A549 (cell line): ENCODE measurements around the gene PERCC1. TPM values are rescaled to one million over a fixed set of nuclear protein-coding genes. Genes with fewer than 3 reads are reported as not detected.

Experiments
- ATAC-seq, 2 experiments: fragments of 200-7000 bp in 1 of 2; fragments of >200 bp in 1 of 2; cut with Nextera tagmentation in 1 of 2; cut with Tn5 transposase in 1 of 2; 3 replicates each; pipeline versions ENCODE4 v1.8.0 to v1.9.1; 2018 to 2020; ENCODE audit warnings: mild to moderate bottlenecking in 1 of 2, moderate library complexity in 1 of 2
- CTCF ChIA-PET: fragments of 300-600 bp; sonication (Branson Sonifier 250); formaldehyde crosslinking; extraction: SDS; loops from one replicate; lab custom pipeline; 2021; ENCODE audit warnings: antibody characterized with exemption, inconsistent platforms; lab: Yijun Ruan, JAX
- POLR2A ChIA-PET: fragments of 350-600 bp; formaldehyde crosslinking; extraction: SDS; loops from one replicate; lab custom pipeline; 2021; ENCODE audit warnings: antibody characterized with exemption, inconsistent platforms; lab: Yijun Ruan, JAX
- DNase-seq, 2 experiments: peaks; one replicate each; pipeline versions ENCODE4 v3.0.0 to v3.0.0-alpha.2; 2011 to 2016; ENCODE audit warnings: low read depth in 1 of 2, low spot score in 1 of 2
- FAIRE-seq: peaks from 2 replicates; lab custom pipeline; 2011; peaks lifted over from hg19 to GRCh38; lab: Jason Lieb, UNC
- H3K27ac ChIP-seq, 2 experiments: fragments of >200 bp; sonication (Bioruptor Twin); formaldehyde crosslinking; 3 replicates each; pipeline ENCODE4 v1.5.1; 2016 to 2017
- H3K4me1 ChIP-seq: fragments of >200 bp; sonication (Bioruptor Twin); formaldehyde crosslinking; 3 replicates; pipeline ENCODE4 v1.6.1; 2016
- H3K4me2 ChIP-seq: fragments of >200 bp; sonication (Bioruptor Twin); formaldehyde crosslinking; 3 replicates; pipeline ENCODE4 v1.6.1; 2016
- H3K4me3 ChIP-seq: fragments of >200 bp; sonication (Bioruptor Twin); formaldehyde crosslinking; 3 replicates; pipeline ENCODE4 v1.5.1; 2016
- H3K9me3 ChIP-seq: fragments of >200 bp; sonication (Bioruptor Twin); formaldehyde crosslinking; 3 replicates; pipeline ENCODE4 v1.6.1; 2016
- CBX2 ChIP-seq: fragments of 200-600 bp; sonication (generic); IDR thresholded peaks from 2 replicates; pipeline ENCODE4 v1.6.1; 2016; ENCODE audit warnings: low read depth, mild to moderate bottlenecking, borderline replicate concordance
- CEBPB ChIP-seq, 2 experiments: fragments of >200 bp in 1 of 2; sonication (Bioruptor Twin) in 1 of 2; formaldehyde crosslinking in 1 of 2; IDR thresholded peaks; 2 replicates each; pipeline ENCODE4 v1.6.1; 2012 to 2016
- EHF ChIP-seq: fragments of 250-450 bp; sonication (Bioruptor Pico); IDR thresholded peaks from 2 replicates; pipeline ENCODE4 v1.5.0; 2020; ENCODE audit warnings: mild to moderate bottlenecking
- ESRRA ChIP-seq: fragments of 150-350 bp; IDR thresholded peaks from 2 replicates; pipeline ENCODE4 v1.6.1; 2014; ENCODE audit warnings: mild to moderate bottlenecking, low read length, borderline replicate concordance
- FOSB ChIP-seq: fragments of 250-450 bp; sonication (Bioruptor Pico); IDR thresholded peaks from 2 replicates; pipeline ENCODE4 v1.5.0; 2020; ENCODE audit warnings: mild to moderate bottlenecking, moderate library complexity
- FOSL2 ChIP-seq, 2 experiments: fragments of 450-650 bp in 1 of 2; fragments of >200 bp in 1 of 2; sonication (Bioruptor Twin) in 1 of 2; formaldehyde crosslinking; IDR thresholded peaks; 2 replicates each; pipeline versions ENCODE4 v1.5.0 to v1.6.1; 2016 to 2020; ENCODE audit warnings: mild to moderate bottlenecking in 1 of 2, moderate library complexity in 1 of 2
- HDAC2 ChIP-seq: fragments of 200-600 bp; sonication (generic); IDR thresholded peaks from 2 replicates; pipeline ENCODE4 v1.6.1; 2016
- KDM5A ChIP-seq: fragments of 200-600 bp; sonication (generic); IDR thresholded peaks from 2 replicates; pipeline ENCODE4 v1.6.1; 2016; ENCODE audit warnings: antibody characterized with exemption, mild to moderate bottlenecking
- MAFK ChIP-seq: fragments of 450-650 bp; IDR thresholded peaks from 2 replicates; pipeline ENCODE4 v1.6.1; 2014; ENCODE audit not compliant: partially characterized antibody
- NFE2L2 ChIP-seq: fragments of 150-350 bp; conservative IDR thresholded peaks from 2 replicates; pipeline ENCODE4 v1.6.1; 2014; ENCODE audit warnings: low read length
- PHF8 ChIP-seq: fragments of 200-600 bp; sonication (generic); IDR thresholded peaks from 2 replicates; pipeline ENCODE4 v1.6.1; 2016; ENCODE audit warnings: low read depth, mild to moderate bottlenecking, antibody characterized with exemption, moderate library complexity, borderline replicate concordance
- RAD21 ChIP-seq, 2 experiments: fragments of >200 bp in 1 of 2; sonication (Bioruptor Twin) in 1 of 2; formaldehyde crosslinking in 1 of 2; IDR thresholded peaks in 1 of 2; conservative IDR thresholded peaks in 1 of 2; 2 replicates in 1 of 2; 3 replicates in 1 of 2; pipeline ENCODE4 v1.6.1; 2012 to 2018; ENCODE audit warnings: inconsistent platforms in 1 of 2
- RFX5 ChIP-seq: fragments of 450-650 bp; IDR thresholded peaks from 2 replicates; pipeline ENCODE4 v1.7.1; 2014; ENCODE audit warnings: antibody characterized with exemption, mild to moderate bottlenecking, moderate library complexity
- ZNF302 ChIP-seq: fragments of 250-450 bp; sonication (Bioruptor Pico); IDR thresholded peaks from 2 replicates; pipeline ENCODE4 v1.9.0; 2021; ENCODE audit warnings: inconsistent platforms, mild to moderate bottlenecking, moderate library complexity
- WGBS: methylation state at CpG from one replicate; pipeline ENCODE4 v1.1.6; 2017; ENCODE audit errors: missing lambda C conversion rate; 5-methylcytosine and 5-hydroxymethylcytosine counted together
- polyA plus RNA-seq, 4 experiments: library from polyadenylated mRNA; depleted of rRNA in 3 of 4; stranded (reverse); fragments of >200 nt; fragmentation: RNase III in 1 of 4; extraction: RNeasy Plus Mini Kit Qiagen cat#74134 plus additional on column Dnase treatment in 1 of 4; gene quantifications; 2 replicates in 3 of 4; 3 replicates in 1 of 4; pipeline ENCODE4 v1.2.3, GENCODE V29; 2011 to 2017
- TF ChIP-seq, protein P1 (sequence below): IDR thresholded peaks from 2 replicates; pipeline ENCODE4 v1.6.1; 2012; ENCODE audit warnings: low read depth, borderline replicate concordance
- TF ChIP-seq, protein P2 (sequence below): fragments of >200 bp; sonication (Bioruptor Twin); formaldehyde crosslinking; IDR thresholded peaks from 3 replicates; pipeline ENCODE4 v1.6.1; 2016
- TF ChIP-seq, protein P3 (sequence below): fragments of 450-650 bp; IDR thresholded peaks from 2 replicates; pipeline ENCODE4 v1.6.1; 2014; ENCODE audit warnings: antibody characterized with exemption
- TF ChIP-seq, protein P4 (sequence below): fragments of 250-450 bp; sonication (Bioruptor Pico); IDR thresholded peaks from 2 replicates; pipeline ENCODE4 v1.5.0; 2020; ENCODE audit warnings: low read depth, mild to moderate bottlenecking, moderate library complexity
- TF ChIP-seq, protein P5 (sequence below): fragments of 200-600 bp; sonication (generic); IDR thresholded peaks from 2 replicates; pipeline ENCODE4 v1.6.1; 2016; ENCODE audit warnings: antibody characterized with exemption, mild to moderate bottlenecking, moderate library complexity

PERCC1 gene
- polyA plus RNA-seq, 2 of the 4 experiments (the other 2 are of a cell fraction) = not detected

DNA sequence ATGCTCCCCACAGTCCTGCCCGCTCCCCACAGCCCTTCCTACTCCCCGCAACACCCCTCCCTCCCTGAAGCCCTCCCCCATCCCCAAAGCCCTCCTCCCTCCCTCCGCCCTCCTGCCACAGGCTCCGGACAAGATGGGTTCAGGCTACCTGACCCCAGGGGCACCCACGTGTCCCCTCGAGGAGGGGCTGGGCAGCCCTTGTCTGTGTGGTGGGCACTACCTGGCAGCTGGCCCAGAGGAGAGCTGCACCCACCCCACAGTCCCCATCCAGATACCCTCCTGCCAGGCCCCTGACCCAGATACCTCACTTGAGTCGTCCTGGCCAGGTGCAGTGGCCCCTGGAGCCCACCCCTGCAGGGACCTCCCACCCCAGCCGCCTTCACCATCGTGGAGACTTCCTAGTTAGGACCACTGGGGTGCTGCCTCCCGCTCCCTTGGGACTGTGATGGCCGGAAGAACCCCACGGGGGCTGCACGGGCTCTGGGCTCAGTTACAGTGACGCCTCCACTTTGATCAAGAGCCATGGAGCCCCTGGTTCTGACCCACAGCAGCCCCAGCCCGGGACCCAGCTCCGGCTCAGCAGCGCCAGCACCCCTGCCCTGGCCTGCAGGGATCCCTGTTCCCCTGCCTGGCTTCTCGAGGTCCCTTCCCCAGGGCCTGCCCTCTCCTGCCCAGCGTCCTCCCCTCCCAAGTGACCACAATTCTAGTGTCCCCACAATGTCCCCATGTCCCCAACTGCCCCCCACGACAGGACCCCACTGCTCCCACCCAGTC, 806 bp downstream of the PERCC1 start:
- Histone ChIP-seq H3K27ac (no peak overlapping the region), H3K4me1 (peaks cover 10% of the 10 kb centered on the region; the same call in 2 of the 3 replicates), H3K9me3 (no peaks in the 10 kb centered on the region), H3K4me3 (no peak overlapping the region), H3K4me2 (no peak overlapping the region)
- ChIA-PET CTCF (no interaction called here), POLR2A (interaction anchor here (0.7 kb wide), 1 partner anchor 11 kb away, joined by 3 read pairs; the partner anchor contains the start of gene UQCC4)
- WGBS = 77% methylated on average over 5 of the region's 20 CpGs
- DNase-seq (no peak), ATAC-seq (no peak), FAIRE-seq (no peak)
- TF ChIP-seq, protein P1, sequence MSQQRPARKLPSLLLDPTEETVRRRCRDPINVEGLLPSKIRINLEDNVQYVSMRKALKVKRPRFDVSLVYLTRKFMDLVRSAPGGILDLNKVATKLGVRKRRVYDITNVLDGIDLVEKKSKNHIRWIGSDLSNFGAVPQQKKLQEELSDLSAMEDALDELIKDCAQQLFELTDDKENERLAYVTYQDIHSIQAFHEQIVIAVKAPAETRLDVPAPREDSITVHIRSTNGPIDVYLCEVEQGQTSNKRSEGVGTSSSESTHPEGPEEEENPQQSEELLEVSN = no peak
- no peak for TF ChIP-seq ESRRA
- TF ChIP-seq, protein P2, sequence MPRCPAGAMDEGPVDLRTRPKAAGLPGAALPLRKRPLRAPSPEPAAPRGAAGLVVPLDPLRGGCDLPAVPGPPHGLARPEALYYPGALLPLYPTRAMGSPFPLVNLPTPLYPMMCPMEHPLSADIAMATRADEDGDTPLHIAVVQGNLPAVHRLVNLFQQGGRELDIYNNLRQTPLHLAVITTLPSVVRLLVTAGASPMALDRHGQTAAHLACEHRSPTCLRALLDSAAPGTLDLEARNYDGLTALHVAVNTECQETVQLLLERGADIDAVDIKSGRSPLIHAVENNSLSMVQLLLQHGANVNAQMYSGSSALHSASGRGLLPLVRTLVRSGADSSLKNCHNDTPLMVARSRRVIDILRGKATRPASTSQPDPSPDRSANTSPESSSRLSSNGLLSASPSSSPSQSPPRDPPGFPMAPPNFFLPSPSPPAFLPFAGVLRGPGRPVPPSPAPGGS = no peak
- TF ChIP-seq, protein P3, sequence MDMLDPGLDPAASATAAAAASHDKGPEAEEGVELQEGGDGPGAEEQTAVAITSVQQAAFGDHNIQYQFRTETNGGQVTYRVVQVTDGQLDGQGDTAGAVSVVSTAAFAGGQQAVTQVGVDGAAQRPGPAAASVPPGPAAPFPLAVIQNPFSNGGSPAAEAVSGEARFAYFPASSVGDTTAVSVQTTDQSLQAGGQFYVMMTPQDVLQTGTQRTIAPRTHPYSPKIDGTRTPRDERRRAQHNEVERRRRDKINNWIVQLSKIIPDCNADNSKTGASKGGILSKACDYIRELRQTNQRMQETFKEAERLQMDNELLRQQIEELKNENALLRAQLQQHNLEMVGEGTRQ = no peak

DNA sequence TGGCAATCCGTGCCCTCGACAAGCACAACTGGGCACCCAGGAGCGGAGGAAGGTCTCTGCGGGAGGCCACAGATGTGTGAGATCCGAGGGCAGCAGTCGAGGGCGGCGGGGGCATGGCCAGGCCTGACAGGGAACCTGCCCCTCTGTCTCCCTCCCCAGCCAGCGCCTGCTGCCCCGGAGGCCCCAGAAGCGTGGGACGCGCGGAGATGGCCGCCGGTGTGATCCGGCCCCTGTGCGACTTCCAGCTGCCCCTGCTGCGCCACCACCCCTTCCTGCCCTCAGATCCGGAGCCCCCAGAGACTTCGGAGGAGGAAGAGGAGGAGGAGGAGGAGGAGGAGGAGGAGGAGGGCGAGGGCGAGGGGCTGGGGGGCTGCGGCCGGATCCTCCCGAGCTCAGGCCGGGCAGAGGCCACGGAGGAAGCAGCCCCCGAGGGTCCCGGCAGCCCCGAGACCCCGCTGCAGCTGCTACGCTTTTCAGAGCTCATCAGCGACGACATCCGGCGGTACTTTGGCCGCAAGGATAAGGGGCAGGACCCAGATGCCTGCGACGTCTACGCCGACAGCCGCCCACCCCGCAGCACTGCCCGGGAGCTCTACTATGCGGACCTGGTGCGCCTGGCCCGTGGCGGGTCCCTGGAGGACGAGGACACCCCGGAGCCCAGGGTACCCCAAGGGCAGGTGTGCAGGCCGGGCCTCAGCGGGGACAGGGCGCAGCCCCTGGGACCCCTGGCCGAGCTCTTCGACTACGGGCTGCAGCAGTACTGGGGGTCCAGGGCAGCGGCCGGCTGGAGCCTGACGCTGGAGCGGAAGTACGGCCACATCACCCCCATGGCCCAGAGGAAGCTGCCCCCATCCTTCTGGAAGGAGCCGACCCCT, 1.7 kb downstream of the PERCC1 start:
- Histone ChIP-seq H3K9me3 (no peaks in the 10 kb centered on the region), H3K27ac (no peak overlapping the region), H3K4me3 (no peak overlapping the region), H3K4me2 (no peak overlapping the region), H3K4me1 (peaks cover 10% of the 10 kb centered on the region; the same call in 2 of the 3 replicates)
- FAIRE-seq (no peak), DNase-seq (no peak), ATAC-seq (no peak)
- ChIA-PET CTCF (interaction anchor here (0.9 kb wide), 1 partner anchor 331 kb away, joined by 5 read pairs; no protein-coding TSS in a partner anchor), POLR2A (interaction anchor here (1.1 kb wide), 1 partner anchor 12 kb away, joined by 3 read pairs; the partner anchor contains the start of gene UQCC4)
- WGBS = 85% methylated on average over 51 of the region's 63 CpGs
- TF ChIP-seq CBX2 (no peak), MAFK (no peak), EHF (CRISPR knock-in tag) (no peak), RFX5 (no peak), KDM5A (no peak), HDAC2 (no peak), NFE2L2 (no peak), FOSB (CRISPR knock-in tag) (no peak), CEBPB (IDR thresholded peaks at IDR 0.05) (no peak), RAD21 (conservative IDR thresholded peaks at IDR 0.05 in 1 of 2, IDR thresholded peaks at IDR 0.05 in 1 of 2) (no peak), PHF8 (no peak), ZNF302 (CRISPR knock-in tag) (no peak), FOSL2 (IDR thresholded peaks at IDR 0.05) (no peak), FOSL2 (CRISPR knock-in tag; IDR thresholded peaks at IDR 0.05) (no peak)
- TF ChIP-seq, protein P1 = no peak
- TF ChIP-seq, protein P4, sequence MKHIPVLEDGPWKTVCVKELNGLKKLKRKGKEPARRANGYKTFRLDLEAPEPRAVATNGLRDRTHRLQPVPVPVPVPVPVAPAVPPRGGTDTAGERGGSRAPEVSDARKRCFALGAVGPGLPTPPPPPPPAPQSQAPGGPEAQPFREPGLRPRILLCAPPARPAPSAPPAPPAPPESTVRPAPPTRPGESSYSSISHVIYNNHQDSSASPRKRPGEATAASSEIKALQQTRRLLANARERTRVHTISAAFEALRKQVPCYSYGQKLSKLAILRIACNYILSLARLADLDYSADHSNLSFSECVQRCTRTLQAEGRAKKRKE (CRISPR knock-in tag) = no peak
- TF ChIP-seq, protein P5, sequence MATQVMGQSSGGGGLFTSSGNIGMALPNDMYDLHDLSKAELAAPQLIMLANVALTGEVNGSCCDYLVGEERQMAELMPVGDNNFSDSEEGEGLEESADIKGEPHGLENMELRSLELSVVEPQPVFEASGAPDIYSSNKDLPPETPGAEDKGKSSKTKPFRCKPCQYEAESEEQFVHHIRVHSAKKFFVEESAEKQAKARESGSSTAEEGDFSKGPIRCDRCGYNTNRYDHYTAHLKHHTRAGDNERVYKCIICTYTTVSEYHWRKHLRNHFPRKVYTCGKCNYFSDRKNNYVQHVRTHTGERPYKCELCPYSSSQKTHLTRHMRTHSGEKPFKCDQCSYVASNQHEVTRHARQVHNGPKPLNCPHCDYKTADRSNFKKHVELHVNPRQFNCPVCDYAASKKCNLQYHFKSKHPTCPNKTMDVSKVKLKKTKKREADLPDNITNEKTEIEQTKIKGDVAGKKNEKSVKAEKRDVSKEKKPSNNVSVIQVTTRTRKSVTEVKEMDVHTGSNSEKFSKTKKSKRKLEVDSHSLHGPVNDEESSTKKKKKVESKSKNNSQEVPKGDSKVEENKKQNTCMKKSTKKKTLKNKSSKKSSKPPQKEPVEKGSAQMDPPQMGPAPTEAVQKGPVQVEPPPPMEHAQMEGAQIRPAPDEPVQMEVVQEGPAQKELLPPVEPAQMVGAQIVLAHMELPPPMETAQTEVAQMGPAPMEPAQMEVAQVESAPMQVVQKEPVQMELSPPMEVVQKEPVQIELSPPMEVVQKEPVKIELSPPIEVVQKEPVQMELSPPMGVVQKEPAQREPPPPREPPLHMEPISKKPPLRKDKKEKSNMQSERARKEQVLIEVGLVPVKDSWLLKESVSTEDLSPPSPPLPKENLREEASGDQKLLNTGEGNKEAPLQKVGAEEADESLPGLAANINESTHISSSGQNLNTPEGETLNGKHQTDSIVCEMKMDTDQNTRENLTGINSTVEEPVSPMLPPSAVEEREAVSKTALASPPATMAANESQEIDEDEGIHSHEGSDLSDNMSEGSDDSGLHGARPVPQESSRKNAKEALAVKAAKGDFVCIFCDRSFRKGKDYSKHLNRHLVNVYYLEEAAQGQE = no peak
- TF ChIP-seq, all 56 proteins: peak for 0
